AML-193 (cell line): ENCODE measurements around the gene DZANK1.
"Not testable (repeated sequence)": the region's sequence is repeated elsewhere in the genome, so short reads cannot be mapped to it uniquely, and the experiment has no call there.

Experiments
- DNase-seq, 2 experiments: peaks; one replicate each; lab custom pipeline; 2025; lab: John Stamatoyannopoulos, UW

Gene DZANK1

GRCh38 chr20:18466894-18467730 is at the start of gene DZANK1, which contains the start of gene POLR3F:
TSS of gene DZANK1 (minus strand) at chr20:18467030. CDS start at chr20:18465358, 1,672 bp downstream.
TSS of gene POLR3F (plus strand) at chr20:18467390. CDS start at chr20:18467507, 117 bp downstream.
- DNase-seq = peak; percentile 91

- no peak for DNase-seq
Observed at GRCh38 chr20:18515973-18516372, 49.1 kb upstream of the DZANK1 start.

- DNase-seq = no peak
Observed at GRCh38 chr20:18514127-18514526, 47.3 kb upstream of the DZANK1 start.

- peak; percentile 34 to 55 for DNase-seq
Observed at GRCh38 chr20:18513208-18513607, 46.4 kb upstream of the DZANK1 start.

- peak; percentile 60 to 63 for DNase-seq
Observed at GRCh38 chr20:18511571-18511970, 44.7 kb upstream of the DZANK1 start.

- peak; percentile 92 to 96 for DNase-seq
Observed at GRCh38 chr20:18507218-18508191, 40.7 kb upstream of the DZANK1 start, which contains the start of gene SEC23B. TSS of gene SEC23B (plus strand) at chr20:18507940. CDS start at chr20:18510836, 2,896 bp downstream.

GRCh38 chr20:18506744-18507143 is 39.9 kb upstream of the DZANK1 start:
- DNase-seq = no peak

GRCh38 chr20:18504479-18505060 is 37.7 kb upstream of the DZANK1 start:
- DNase-seq = no peak

GRCh38 chr20:18501672-18502071 is 34.8 kb upstream of the DZANK1 start:
- DNase-seq = not testable (repeated sequence)

- DNase-seq = no peak
Observed at GRCh38 chr20:18497603-18498002, 30.8 kb upstream of the DZANK1 start.

GRCh38 chr20:18496740-18497592 is 30.1 kb upstream of the DZANK1 start, which contains the start of gene RBBP9:
TSS of gene RBBP9 (minus strand) at chr20:18497225. CDS start at chr20:18497167, 58 bp downstream.
- peak; percentile 66 to 71 for DNase-seq

GRCh38 chr20:18496042-18496441 is 29.2 kb upstream of the DZANK1 start:
- DNase-seq = no peak

GRCh38 chr20:18488301-18488700 is 21.5 kb upstream of the DZANK1 start:
- no peak for DNase-seq

- no peak for DNase-seq
Observed at GRCh38 chr20:18481596-18481995, 14.8 kb upstream of the DZANK1 start.

- DNase-seq = no peak
Observed at GRCh38 chr20:18477821-18478220, 11.0 kb upstream of the DZANK1 start.

GRCh38 chr20:18477218-18477617 is 10.4 kb upstream of the DZANK1 start:
- DNase-seq = no peak

- DNase-seq = no peak
Observed at GRCh38 chr20:18466574-18466893, 296 bp downstream of the DZANK1 start.

- DNase-seq = no peak
Observed at GRCh38 chr20:18465536-18466200, 1.2 kb downstream of the DZANK1 start.

GRCh38 chr20:18456600-18456999 is 10.2 kb downstream of the DZANK1 start:
- no peak for DNase-seq

GRCh38 chr20:18443886-18444285 is 22.9 kb downstream of the DZANK1 start:
- no peak for DNase-seq
